Peyer's patch (tissue), 4 donors: Measurements from ENCODE around the gene LIFR. TPM values are rescaled to one million over a fixed set of nuclear protein-coding genes. Genes with fewer than 3 reads are reported as not detected.
A peak's percentile ranks its signal among the peaks of the same experiment; 100 is the strongest.

Experiments used
- DNase-seq, 3 donors: peaks; one replicate each; pipeline ENCODE4 v3.0.0-alpha.2; 2017 to 2019
- H3K27ac ChIP-seq, 4 donors: fragments of 200-600 bp; sonication (generic); one replicate each; pipeline ENCODE4 v1.5.1; 2016 to 2019
- H3K27me3 ChIP-seq, 2 donors: fragments of 200-600 bp; sonication (generic); one replicate each; pipeline ENCODE4 v1.5.1; 2019
- H3K36me3 ChIP-seq, 3 donors: fragments of 200-600 bp; sonication (generic); one replicate each; pipeline ENCODE4 v1.5.1; 2016 to 2019
- H3K4me1 ChIP-seq, 4 donors: fragments of 200-600 bp; sonication (generic); one replicate each; pipeline ENCODE4 v1.5.1; 2016 to 2019
- H3K4me3 ChIP-seq, 4 donors: fragments of 200-600 bp; sonication (generic); 1 replicate in 3 of 4; 2 replicates in 1 of 4; pipeline ENCODE4 v1.5.1; 2016 to 2019; ENCODE audit warnings: mild to moderate bottlenecking in 1 of 4
- H3K9me3 ChIP-seq, 4 donors: fragments of 200-600 bp; sonication (generic); one replicate each; pipeline ENCODE4 v1.5.1; 2016 to 2019; ENCODE audit warnings: mild to moderate bottlenecking in 1 of 4
- POLR2A ChIP-seq, 2 donors: fragments of 450-650 bp; IDR thresholded peaks; one replicate each; pipeline ENCODE4 v1.5.1; 2017; ENCODE audit warnings: antibody characterized with exemption in 2 of 2, mild to moderate bottlenecking in 2 of 2, moderate library complexity in 2 of 2
- total RNA-seq, 4 donors: library from RNA; depleted of rRNA; stranded (reverse); fragments of >200 nt; gene quantifications; one replicate each; pipeline ENCODE4 v1.1.0, GENCODE V29; 2016
- TF ChIP-seq, protein P1 (sequence below), 6 experiments: fragments of 450-650 bp in 4 of 6; fragments of 200-600 bp in 2 of 6; sonication (generic) in 1 of 6; IDR thresholded peaks; one replicate each; pipeline ENCODE4 v1.5.1; 2017 to 2019; ENCODE audit warnings: antibody characterized with exemption in 6 of 6, mild to moderate bottlenecking in 3 of 6, moderate library complexity in 1 of 6

Gene LIFR
- total RNA-seq, 4 donors from 2014 or later: 10.7 to 98.2 (median 19.9) TPM

DNA sequence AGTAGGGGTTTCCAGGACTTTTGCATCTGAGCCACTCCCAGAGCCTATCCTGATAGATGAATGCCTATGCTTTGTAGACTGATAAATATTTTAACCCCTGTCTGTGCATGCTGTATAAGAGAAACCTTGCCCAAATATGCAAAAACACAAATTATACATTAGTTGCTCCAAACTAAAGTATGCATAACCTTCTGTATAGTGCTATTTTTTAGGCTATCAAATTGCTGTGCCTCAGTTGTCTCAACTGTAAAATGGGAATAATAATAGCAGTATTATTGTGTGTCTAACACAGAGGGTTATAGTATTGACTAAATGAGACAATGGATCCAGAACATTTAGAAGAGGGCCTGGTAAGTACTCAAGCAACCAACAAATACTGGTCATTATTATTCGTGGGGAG lies 117.7 kb downstream of the LIFR start:
- TF ChIP-seq, protein P1, sequence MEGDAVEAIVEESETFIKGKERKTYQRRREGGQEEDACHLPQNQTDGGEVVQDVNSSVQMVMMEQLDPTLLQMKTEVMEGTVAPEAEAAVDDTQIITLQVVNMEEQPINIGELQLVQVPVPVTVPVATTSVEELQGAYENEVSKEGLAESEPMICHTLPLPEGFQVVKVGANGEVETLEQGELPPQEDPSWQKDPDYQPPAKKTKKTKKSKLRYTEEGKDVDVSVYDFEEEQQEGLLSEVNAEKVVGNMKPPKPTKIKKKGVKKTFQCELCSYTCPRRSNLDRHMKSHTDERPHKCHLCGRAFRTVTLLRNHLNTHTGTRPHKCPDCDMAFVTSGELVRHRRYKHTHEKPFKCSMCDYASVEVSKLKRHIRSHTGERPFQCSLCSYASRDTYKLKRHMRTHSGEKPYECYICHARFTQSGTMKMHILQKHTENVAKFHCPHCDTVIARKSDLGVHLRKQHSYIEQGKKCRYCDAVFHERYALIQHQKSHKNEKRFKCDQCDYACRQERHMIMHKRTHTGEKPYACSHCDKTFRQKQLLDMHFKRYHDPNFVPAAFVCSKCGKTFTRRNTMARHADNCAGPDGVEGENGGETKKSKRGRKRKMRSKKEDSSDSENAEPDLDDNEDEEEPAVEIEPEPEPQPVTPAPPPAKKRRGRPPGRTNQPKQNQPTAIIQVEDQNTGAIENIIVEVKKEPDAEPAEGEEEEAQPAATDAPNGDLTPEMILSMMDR (IDR thresholded peaks at IDR 0.05): no peak
- TF ChIP-seq POLR2A (IDR thresholded peaks at IDR 0.05): no peak

DNA sequence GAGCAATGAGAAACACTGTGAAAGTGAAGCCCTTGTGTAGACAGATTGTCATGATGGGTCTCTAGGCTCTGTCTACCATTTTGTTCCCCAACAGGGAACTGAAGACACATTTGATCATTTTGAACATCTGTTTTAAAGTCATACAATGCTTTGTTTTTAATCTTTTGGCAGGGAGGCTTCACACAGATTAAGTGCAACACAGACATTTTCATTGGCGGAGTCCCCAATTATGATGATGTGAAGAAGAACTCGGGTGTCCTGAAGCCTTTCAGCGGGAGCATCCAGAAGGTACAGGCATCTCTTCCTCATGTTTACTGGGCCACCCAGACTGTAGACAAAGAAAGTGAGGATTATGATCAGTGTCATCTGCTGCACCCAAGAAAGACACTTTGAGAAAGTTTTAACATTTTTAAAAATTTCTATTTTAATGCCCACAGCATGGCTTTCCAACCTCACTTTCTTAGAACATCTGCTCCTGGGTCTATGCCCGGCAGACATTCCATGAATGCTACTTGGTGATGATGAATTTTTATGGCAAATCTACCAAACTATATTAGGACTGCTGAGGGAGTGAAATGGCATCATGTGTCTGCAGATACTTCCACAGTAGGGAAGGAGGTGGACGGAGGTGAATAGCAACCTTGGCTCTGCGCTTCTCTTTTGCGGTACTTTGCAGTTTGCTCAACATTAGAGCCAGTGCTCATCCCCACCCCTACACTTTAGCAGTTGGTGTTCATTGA lies 121.3 kb downstream of the LIFR start:
- no peaks in the 10 kb centered on the region for H3K36me3 ChIP-seq
- no peaks in the 10 kb centered on the region for H3K27me3 ChIP-seq
- no peak for DNase-seq
- no peak overlapping the region for H3K27ac ChIP-seq
- TF ChIP-seq POLR2A (IDR thresholded peaks at IDR 0.05): no peak
- TF ChIP-seq, protein P1 (IDR thresholded peaks at IDR 0.05): no peak
- no peaks in the 10 kb centered on the region for H3K9me3 ChIP-seq
- no peak overlapping the region for H3K4me3 ChIP-seq
- no peaks in the 10 kb centered on the region for H3K4me1 ChIP-seq

More for the DNA sequence above, 117.7 kb downstream of the LIFR start:
- no peak overlapping the region for H3K27ac ChIP-seq
- no peaks in the 10 kb centered on the region for H3K27me3 ChIP-seq
- H3K9me3 ChIP-seq: no peaks in the 10 kb centered on the region
- no peaks in the 10 kb centered on the region for H3K36me3 ChIP-seq
- DNase-seq: no peak
- no peaks in the 10 kb centered on the region for H3K4me1 ChIP-seq
- no peak overlapping the region for H3K4me3 ChIP-seq

DNA sequence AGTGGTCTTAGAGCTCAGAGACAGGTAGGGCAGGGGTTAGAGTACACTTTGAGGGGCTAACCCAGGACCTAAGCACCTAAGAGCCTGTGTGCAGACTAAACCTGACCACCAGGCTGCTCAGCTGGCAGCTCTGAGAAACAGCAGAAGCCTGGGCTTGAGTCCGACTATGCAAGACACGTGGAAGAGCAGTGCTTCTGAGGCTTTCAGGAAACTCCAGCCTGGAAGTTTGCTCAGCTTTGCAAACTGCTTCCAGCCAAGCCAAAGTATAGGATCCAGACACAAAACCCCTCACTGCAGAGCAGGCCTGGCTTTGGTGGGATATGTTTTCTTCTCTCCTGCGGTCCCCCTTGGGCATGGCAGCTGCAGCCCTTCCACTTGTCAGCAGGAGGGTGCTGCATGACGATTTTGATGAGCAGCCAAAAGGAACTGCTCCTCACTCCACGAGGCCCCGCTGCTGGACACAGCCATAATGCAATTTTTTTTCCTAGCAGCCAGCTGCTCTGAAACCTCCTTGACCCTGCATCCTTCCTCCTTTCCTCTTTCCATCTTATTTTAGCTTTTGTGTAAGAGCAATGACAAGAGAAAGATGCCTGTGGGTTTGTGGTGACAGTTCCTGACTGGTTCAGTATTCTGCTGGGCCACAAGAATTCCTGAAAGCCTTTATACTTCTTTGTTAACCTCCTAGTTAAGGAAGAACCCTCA lies 123.1 kb downstream of the LIFR start:
- TF ChIP-seq, protein P1 (IDR thresholded peaks at IDR 0.05): no peak
- no peak for TF ChIP-seq POLR2A (IDR thresholded peaks at IDR 0.05)
- Histone ChIP-seq H3K27ac (peak overlapping the region in 3 of 4 donors; percentile 5 to 34 (median 28)), H3K36me3 (no peaks in the 10 kb centered on the region), H3K4me3 (no peak overlapping the region), H3K4me1 (no peaks in the 10 kb centered on the region), H3K9me3 (no peaks in the 10 kb centered on the region), H3K27me3 (no peaks in the 10 kb centered on the region)
- DNase-seq: no peak

DNA sequence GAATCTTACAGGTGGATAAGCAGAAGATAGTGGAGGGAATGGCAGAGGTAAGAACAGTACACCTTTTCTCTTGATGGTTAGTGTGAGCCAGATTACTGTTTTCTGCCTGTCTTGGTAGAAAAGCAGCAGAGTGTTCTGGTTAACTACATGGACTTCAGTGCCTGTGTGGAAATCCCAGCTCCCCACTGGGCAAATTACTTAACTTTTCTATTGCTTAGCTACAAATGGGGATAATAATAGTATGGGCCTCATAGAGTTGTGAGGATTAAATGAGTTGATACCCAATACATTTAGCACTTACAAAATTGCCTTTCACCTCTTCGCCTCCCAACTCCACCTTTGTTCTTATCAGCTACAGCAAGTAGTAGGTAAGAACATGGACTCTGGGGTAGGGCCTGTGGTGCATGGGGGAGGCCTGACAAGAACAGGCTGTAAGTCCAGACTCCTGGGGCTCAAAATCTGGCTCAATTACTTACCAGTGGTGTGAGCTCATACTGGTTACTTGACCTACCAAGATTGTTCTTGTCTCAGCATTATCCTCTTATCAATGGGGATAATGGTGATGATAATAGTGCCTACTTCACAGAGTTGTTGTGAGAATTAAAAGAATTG lies 125.1 kb downstream of the LIFR start:
- DNase-seq: no peak
- Histone ChIP-seq H3K27me3 (no peaks in the 10 kb centered on the region), H3K9me3 (no peaks in the 10 kb centered on the region), H3K4me3 (no peak overlapping the region), H3K36me3 (no peaks in the 10 kb centered on the region), H3K4me1 (no peaks in the 10 kb centered on the region), H3K27ac (no peak overlapping the region)
- TF ChIP-seq POLR2A (IDR thresholded peaks at IDR 0.05): no peak
- TF ChIP-seq, protein P1 (IDR thresholded peaks at IDR 0.05): no peak

DNA sequence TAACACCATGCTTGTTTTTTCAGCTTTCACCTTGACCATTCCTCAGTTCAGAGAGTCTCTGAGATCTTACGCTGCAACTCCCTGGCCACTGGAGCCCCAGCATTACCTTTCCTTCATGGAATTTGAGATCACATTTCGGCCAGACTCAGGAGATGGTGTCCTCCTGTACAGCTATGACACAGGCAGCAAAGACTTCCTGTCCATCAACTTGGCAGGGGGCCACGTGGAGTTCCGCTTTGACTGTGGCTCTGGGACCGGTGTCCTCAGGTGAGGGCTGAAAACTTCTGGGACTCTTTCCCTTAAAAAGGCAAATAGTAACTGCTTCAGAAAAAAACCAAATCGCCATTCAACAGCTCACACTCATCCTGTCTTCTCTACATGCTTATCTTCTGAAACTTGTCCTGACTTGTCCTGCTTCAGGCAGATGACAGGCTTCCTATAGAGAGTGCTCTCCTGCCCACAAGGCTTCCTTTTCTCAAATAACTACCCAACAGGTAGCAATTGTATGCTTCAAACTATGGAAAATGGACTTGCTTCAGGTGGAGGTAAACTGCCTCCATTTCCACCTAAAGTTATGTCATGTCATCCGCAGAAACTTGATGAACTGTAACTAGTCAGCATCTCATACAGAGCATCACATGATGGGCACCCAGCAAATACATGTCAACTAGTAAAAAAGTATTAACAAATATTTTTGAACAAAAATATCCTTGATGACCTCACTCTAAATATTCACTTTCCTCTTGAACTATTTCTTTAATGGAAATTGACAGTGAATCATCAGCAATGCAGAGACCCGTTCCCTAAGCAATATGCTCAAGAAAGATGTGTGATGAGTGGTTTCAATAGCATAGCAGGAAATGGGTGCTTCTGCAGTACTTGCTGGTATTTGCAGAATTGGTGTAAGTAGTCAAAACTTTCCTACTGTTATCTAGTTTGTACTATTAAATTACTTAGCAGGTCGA lies 129.2 kb downstream of the LIFR start:
- H3K4me3 ChIP-seq: no peak overlapping the region
- no peaks in the 10 kb centered on the region for H3K36me3 ChIP-seq
- DNase-seq: no peak
- no peak overlapping the region for H3K27ac ChIP-seq
- TF ChIP-seq, protein P1 (IDR thresholded peaks at IDR 0.05): no peak
- TF ChIP-seq POLR2A (IDR thresholded peaks at IDR 0.05): no peak
- H3K4me1 ChIP-seq: no peaks in the 10 kb centered on the region
- no peaks in the 10 kb centered on the region for H3K9me3 ChIP-seq
- no peaks in the 10 kb centered on the region for H3K27me3 ChIP-seq
